HG03095 (cell line): ENCODE results near the gene KCNMB2.
"Not testable (repeated sequence)": the region's sequence is repeated elsewhere in the genome, so short reads cannot be mapped to it uniquely, and the experiment has no call there.

Source experiments
- ATAC-seq: cut with Tn5 transposase; IDR thresholded peaks from one replicate; pipeline ENCODE4 v1.9.1; 2021; ENCODE audit warnings: moderate library complexity; ENCODE audit not compliant: unreplicated experiment

The KCNMB2 gene

DNA sequence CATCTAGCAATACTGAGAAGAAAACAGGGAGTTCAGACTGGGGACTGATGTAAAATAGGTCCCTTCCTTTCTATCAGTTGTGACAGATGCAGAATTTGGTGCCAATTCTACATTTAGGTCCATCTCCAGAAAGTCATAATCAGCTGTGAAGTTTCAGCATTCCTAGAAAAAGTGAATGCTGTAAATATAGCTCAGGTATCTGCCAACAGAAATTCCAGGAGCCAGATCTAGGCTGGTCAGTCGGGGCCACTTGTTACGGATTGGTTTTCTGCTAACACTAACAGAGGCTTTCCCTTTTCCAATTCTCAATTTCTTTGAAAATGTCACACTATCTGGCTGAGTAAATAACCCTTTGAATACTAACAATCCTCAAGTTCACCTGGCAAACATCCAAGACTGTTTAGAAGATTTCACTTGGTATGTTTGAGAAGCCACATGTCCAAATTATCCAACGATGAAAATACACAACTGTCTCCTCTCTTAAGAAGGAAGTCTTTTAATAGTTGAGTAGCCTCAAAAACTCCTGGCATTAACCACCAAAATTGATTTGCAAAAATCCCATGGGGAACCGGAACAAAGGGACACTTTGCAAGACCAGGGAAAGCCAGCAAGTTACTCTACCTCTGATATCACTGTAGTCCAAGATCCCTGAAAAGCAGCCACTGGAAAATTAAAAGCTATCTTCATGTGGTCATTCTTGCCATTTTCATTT lies 313.1 kb downstream of the KCNMB2 start:
- ATAC-seq: no peak

DNA sequence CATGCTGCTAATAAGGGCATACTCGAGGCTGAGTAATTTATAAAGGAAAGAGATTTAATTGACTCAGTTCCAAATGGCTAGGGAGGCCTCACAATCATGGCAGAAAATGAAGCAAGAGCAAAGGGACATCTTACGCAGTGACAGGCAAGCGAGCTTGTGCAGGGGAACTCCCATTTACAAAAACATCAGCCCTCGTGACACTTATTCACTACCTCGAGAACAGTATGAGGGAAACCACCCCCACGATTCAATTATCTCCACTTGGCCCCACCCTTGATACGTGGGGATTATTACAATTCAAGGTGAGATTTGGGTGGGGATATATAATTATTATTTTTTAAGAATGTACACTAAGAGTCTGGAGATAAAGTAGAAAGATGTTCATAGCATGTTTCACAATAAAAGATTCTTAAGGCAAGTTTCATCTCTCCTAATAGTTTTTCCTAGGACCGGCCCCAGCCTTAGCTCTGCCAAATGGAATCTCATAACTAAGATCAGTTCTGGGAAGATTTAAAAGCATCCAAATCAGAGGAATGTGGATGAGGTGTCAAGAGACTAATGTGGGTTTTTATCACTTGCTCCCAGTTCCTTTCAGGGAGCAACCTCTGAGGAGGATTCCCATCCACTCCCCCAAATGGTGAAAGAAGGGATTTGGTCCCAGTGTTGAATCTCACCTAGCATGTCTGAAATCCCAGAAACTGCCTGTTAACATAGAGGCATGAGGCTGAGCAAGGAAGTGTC lies 314.4 kb downstream of the KCNMB2 start:
- no peak for ATAC-seq

DNA sequence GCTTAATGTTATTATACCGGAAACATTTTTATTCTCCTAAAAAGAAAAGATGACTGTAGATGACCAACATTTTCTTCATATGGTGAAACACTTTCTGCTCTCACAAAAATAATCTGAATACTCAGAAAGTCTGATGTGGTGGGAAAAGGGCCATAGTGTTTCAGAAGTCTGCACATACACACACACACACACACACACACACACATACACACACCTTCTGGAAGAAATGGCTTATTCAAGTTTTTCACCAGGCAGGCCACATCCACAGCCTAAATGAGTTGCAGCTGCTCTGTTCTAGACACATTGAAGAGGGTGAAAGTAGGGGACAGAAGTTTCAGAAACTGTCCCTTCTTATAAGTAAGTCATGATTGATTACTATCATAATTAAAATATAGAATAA lies 315.3 kb downstream of the KCNMB2 start:
- ATAC-seq: no peak

DNA sequence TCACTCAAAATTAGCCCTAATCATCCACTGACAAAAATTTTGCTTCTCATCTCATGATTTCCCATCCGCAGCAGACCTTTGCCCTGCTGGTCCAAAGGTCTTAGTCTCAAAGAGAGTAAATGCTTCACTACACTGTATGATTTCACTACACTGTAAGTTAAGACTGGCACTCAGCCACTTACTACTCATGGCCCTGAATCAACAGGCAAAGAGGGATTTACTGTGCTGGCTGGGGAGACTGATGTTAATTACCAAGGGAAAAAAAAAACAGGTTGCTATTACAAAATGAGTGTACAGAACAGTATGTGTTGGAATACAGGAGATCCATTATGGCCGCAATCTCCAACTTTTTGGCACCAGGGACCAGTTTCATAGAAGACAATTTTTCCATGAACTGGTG lies 320.6 kb downstream of the KCNMB2 start:
- no peak for ATAC-seq

DNA sequence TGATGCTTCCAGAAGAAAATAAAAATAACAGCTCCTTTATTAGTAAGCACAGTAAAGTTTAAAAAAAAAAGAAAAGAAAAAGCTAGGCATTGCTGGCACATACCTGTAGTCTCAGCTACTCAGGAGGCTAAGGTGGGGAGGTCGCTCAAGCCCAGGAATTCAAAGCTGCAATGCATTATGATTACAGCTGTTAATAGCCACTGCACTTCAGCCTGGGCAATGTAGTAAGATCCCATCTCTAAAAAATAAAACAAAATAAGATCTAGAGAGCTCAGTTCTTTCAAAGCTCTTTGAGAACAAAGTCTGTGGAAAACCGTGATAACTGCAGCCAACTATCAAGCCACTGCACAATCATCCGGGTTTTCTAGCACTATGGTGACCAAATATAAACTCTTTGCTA lies 323.1 kb downstream of the KCNMB2 start:
- no peak for ATAC-seq

DNA sequence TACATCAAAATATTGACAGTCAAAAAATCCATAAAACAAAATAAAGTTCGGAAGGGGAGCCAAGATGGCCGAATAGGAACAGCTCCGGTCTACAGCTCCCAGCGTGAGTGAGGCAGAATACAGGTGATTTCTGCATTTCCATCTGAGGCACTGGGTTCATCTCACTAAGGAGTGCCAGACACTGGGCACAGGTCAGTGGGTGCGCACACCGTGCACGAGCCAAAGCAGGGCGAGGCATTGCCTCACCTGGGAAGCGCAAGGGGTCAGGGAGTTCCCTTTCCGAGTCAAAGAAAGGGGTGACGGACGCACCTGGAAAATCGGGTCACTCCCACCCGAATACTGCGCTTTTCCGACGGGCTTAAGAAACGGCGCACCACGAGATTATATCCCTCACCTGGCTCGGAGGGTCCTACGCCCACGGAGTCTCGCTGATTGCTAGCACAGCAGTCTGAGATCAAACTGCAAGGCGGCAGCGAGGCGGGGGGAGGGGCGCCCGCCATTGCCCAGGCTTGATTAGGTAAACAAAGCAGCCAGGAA lies 323.7 kb downstream of the KCNMB2 start:
- not testable (repeated sequence) for ATAC-seq

DNA sequence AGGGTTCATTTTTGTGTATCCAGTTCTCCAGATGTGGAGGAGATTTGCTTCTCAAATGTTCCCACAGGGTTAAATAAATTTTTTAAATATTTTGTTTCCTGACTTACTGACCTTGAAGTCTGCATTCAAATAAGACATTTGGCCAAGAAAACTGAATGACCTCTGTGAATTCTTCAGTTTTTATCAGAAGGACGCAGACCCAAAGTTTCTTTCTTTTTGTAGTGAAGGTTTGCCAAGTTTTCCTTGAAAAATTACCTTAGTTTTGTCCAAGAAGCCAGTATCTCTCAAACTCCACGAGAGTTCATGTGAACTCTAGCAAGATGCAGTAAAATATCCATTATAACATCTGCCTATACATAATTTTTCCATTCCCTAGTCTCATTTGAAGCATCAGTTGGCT lies 332.4 kb downstream of the KCNMB2 start:
- ATAC-seq: no peak

DNA sequence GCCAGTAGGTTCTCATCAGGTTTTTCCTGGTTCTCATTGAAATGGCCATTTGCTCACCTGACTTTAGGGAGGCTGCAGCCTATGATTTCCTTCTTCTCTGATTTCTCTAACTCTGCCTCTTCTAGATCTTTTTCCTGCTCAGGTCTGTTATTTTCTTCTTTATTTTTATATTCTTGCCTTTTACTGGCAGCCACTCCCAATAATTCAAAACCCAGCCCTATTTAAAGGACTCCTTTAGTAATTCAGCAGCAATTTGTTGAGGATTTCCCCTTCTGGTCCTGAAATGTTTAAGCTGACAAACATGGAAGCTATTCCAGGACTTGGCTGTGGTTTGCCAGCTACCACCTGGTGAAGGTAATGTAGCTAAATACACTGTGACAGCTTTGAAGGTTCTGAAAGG lies 333.8 kb downstream of the KCNMB2 start:
- ATAC-seq: no peak

DNA sequence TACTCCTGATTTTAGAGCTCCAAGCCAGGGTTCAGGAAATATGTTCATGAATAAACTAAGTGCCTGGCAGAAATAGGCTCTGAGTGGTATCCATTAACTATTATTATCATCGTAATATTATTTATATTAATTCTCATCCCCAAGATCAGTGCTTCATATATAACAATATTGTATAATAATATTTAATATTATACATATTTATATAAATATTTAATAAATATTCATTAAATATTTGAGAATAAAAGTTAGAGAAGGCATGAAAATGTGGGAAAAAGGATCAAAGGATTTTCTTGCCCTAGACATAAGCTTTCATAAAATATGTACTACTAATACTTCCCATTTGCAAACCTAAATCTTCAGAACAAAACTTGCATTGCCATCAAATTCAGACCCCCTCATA lies 338.9 kb downstream of the KCNMB2 start:
- no peak for ATAC-seq

DNA sequence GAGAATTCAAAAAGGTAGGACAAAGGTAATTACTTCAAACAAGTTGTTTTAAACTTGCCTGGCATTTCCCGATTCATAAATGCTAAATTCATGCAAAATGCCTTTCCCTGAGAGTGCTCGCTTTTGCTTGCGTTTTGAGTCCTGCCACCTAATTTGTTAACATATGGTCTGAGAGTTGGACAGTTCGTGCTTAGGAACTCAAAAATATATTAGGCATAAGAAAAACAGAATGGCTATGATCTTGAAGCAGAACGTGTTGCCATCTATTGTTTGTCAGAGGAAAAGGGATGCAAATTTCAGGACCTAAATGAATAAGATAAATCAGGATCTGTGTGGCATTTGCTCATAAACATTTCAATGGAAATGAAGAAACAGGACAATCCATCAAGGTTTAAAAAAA lies 339.6 kb downstream of the KCNMB2 start:
- no peak for ATAC-seq

DNA sequence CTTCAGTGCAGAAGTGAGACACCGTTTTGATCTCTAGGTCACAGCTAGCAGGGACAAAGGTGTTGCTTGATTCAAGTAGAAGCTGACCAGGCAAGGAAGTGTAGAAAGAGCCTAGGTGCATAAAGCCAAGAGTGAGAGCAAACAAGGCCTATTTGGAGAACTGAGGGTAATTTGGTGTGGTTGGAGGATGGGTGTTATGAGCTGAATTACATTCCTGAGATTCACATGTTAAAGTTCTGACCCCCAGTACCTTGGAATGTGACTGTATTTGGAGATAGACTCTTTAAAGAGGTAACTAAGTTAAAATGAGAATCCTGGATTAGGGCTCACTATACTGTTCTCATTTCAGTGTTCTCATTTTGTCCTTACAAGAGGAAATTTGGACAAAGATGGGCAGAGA lies 344.0 kb downstream of the KCNMB2 start:
- ATAC-seq: no peak
